ENCODE results near the gene XIAP. TPM values are rescaled to one million over a fixed set of nuclear protein-coding genes. Genes with fewer than 3 reads are reported as not detected.
A peak's percentile ranks its signal among the peaks of the same experiment; 100 is the strongest.
"Not testable (repeated sequence)": the region's sequence is repeated elsewhere in the genome, so short reads cannot be mapped to it uniquely, and the experiment has no call there.

XIAP gene
- total RNA-seq, 8 experiments from 2014 or later, result 27.4 to 66.2 (median 38.7) TPM

DNA sequence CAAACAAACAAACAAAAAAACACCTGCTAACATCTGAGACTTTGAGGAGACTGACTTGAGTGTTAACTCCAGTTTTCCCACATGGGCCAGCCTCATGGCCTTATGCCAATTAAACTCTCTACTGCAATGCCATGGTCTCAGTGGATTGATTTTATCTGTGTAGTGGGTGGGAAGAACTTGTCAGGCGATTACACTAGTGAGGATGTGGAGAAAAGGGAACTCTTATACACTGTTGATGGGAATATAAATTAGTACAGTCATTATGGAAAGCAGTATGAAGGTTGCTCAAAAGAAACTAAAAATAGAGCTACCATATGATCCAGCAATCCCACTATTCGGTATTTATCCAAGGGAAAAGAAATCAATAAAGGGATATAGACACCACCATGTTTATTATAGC, 12.8 kb upstream of the XIAP start:
- in situ Hi-C loops (cut with MboI; ENCODE audit: low pct_unique_long_range_greater_than_20kb in 2 of 9, low sequenced_read_pairs in 9 of 9, unreplicated experiment in 9 of 9), result no loop called here
- H3K27ac ChIP-seq, result no peak overlapping the region
- 40% methylated on average over 1 of the region's 2 CpGs; no CpG with 5 or more reads in 9 of the 10 experiments for WGBS, 10 experiments
- ATAC-seq (replicated peaks in 6 of 8), result no peak
- H3K4me1 ChIP-seq (replicated peaks in 1 of 2), result no peaks in the 10 kb centered on the region
- no peak overlapping the region for H3K4me3 ChIP-seq

DNA sequence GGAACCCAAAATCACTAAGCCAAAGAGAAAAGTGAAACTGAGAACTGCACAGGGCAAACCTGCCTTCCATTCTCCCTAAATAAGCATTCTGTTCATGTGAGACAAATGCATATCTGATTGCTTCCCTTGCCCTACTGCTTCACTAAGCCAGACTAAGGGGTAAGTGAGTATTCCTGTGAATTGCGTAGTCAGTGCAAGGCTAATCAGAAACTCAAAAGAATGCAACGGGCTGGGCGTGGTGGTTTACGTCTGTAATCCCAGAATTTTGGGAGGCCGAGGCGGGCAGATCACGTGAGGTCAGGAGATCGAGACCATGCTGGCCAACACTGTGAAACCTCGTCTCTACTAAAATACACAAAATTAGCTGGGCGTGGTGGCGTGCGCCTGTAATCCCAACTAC, 10.8 kb upstream of the XIAP start:
- 73 to 93% methylated on average over 7 to 9 of the region's 12 CpGs; no CpG with 5 or more reads in 8 of the 10 experiments for WGBS, 10 experiments
- Histone ChIP-seq H3K4me3 (no peak overlapping the region), H3K27ac (no peak overlapping the region), H3K4me1 (replicated peaks in 1 of 2) (no peaks in the 10 kb centered on the region)
- no peak for ATAC-seq (replicated peaks in 6 of 8)
- in situ Hi-C loops (cut with MboI; ENCODE audit: low pct_unique_long_range_greater_than_20kb in 2 of 9, low sequenced_read_pairs in 9 of 9, unreplicated experiment in 9 of 9), result no loop called here

DNA sequence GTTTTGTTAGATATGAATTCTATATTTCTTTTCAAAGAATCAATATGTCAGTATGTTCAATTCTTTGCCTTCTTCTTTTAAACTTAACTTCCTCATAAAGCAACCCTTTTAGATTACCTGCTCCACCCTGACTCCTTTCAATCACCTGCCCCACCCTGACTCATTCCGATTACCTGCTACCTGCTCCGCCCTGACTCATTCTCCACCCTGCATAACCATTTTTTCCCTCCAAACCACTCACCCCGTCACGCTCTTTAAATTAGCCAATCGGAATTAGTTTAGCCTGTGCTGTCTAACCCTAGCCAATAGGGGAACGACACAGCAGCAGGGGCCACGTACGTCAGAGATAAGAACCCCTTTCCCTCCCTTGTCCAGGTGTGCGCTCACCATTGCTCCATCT, 9.9 kb upstream of the XIAP start:
- H3K4me3 ChIP-seq; H3K27ac ChIP-seq; H3K4me1 ChIP-seq (replicated peaks in 1 of 2); in situ Hi-C loops (cut with MboI; ENCODE audit: low pct_unique_long_range_greater_than_20kb in 2 of 9, low sequenced_read_pairs in 9 of 9, unreplicated experiment in 9 of 9); ATAC-seq (replicated peaks in 6 of 8): not testable (repeated sequence)
- whole genome bisulfite sequencing, 10 experiments, result 15 to 100% (median 72%) methylated on average over 2 to 7 of the region's 9 CpGs; no CpG with 5 or more reads in 4 of the 10 experiments

DNA sequence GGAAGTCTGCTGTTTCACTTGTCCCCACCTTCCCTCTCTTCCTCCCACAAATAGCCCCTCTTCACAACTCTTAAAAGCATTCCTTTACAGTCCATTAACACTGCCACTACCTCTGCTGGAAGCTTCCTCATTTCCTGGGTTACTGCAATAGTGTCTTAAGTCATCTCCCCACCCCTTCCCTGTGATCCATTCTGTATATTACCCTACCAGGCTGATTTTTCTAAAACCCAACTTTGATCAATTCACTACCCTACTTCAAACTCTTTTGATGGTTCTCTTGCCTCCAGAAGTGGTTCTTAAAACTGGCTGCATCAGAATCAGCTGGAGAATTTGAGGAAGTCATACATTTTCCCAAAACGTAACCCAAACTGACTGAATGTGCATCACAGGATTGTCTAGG, 8.8 kb upstream of the XIAP start:
- no peak overlapping the region for H3K27ac ChIP-seq
- 30 to 100% (median 40%) methylated on average over 1 of the region's 1 CpG; no CpG with 5 or more reads in 5 of the 10 experiments for WGBS, 10 experiments
- ATAC-seq (replicated peaks in 6 of 8), result no peak
- in situ Hi-C loops (cut with MboI; ENCODE audit: low pct_unique_long_range_greater_than_20kb in 2 of 9, low sequenced_read_pairs in 9 of 9, unreplicated experiment in 9 of 9), result no loop called here
- no peak overlapping the region for H3K4me3 ChIP-seq
- H3K4me1 ChIP-seq (replicated peaks in 1 of 2), result no peaks in the 10 kb centered on the region

DNA sequence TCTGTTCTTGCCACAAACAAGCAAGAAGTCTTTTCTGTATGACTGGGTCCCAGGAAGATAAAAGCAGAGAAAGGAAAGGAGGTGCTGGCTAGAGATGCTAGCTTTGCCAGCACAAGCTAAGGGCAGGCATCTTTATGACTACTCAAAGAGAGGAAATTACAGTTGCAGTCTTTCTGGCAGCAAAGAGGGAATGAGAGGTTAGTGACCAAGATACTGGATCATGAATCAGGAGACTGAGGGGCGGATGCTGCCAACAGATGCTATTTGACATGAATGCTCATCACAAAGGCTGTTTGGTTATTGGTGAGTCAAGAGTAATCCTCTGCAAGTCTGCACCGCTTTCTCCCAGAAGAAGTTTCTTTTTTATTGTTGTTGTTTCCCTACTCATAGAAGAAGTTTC, 5.5 kb upstream of the XIAP start:
- Histone ChIP-seq H3K4me1 (replicated peaks in 1 of 2) (peaks cover 0 to 3% of the 10 kb centered on the region in 2 donors), H3K27ac (no peak overlapping the region), H3K4me3 (no peak overlapping the region)
- 0 to 100% (median 88%) methylated on average over 1 of the region's 2 CpGs; no CpG with 5 or more reads in 7 of the 10 experiments for WGBS, 10 experiments
- no peak for ATAC-seq (replicated peaks in 6 of 8)
- in situ Hi-C loops (cut with MboI; ENCODE audit: low pct_unique_long_range_greater_than_20kb in 2 of 9, low sequenced_read_pairs in 9 of 9, unreplicated experiment in 9 of 9), result no loop called here

DNA sequence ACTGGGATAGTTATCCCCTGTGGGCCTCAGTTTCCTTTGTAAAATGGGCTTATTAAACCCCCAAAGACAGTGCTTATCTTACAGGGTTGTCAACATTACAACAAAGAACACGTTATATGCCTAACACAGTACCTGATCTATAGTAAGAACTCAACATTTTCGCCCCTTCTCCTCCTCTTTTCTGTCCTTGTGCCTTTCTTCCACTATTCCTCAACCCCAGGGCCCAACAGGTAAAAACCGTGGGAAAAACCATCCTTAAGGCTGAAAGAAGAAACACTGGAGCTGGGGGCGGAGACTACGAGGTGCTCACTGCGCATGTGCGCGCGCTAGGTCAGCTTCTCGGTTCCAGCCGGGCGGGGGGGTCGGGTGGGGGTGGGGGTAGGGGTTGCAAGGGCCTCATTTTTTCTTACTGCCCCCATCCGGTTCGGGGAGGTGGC, 426 bp upstream of the XIAP start:
- 0 to 10% (median 0%) methylated on average over 1 to 3 of the region's 15 CpGs; no CpG with 5 or more reads in 7 of the 10 experiments for WGBS, 10 experiments
- H3K4me3 ChIP-seq, result peak overlapping the region; percentile 45 to 94 (median 56)
- H3K4me1 ChIP-seq (replicated peaks in 1 of 2), result peaks cover 0 to 3% of the 10 kb centered on the region in 2 donors
- in situ Hi-C loops (cut with MboI; ENCODE audit: low pct_unique_long_range_greater_than_20kb in 2 of 9, low sequenced_read_pairs in 9 of 9, unreplicated experiment in 9 of 9), result no loop called here
- ATAC-seq (replicated peaks in 6 of 8), result no peak
- peak overlapping the region; percentile 95 to 98 for H3K27ac ChIP-seq

DNA sequence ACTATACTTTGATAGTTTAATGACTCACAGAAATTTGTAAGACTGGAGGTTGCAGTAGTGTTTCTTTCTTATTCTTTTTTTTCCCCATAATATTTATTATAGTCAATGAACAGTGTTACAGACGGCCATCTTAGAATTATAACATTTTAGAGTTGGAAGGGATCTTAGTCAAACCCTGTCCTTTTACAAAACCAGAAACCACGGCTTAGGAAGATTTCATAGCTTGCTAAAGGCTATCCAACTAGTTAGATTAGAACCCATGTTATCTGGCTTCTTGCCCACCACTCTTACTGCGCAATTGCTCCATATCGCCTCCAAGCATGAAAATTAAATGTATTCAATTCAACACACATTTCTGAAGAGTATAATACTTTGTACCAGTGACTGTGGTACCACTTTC, 1.1 kb downstream of the XIAP start:
- no peak for ATAC-seq (replicated peaks in 6 of 8)
- in situ Hi-C loops (cut with MboI; ENCODE audit: low pct_unique_long_range_greater_than_20kb in 2 of 9, low sequenced_read_pairs in 9 of 9, unreplicated experiment in 9 of 9), result no loop called here
- Histone ChIP-seq H3K4me3 (peak overlapping the region; percentile 45 to 94 (median 56)), H3K27ac (peak overlapping the region; percentile 95 to 98), H3K4me1 (replicated peaks in 1 of 2) (peaks cover 0 to 3% of the 10 kb centered on the region in 2 donors)
- 0 to 40% (median 4%) methylated on average over 1 to 4 of the region's 4 CpGs; no CpG with 5 or more reads in 6 of the 10 experiments for WGBS, 10 experiments

DNA sequence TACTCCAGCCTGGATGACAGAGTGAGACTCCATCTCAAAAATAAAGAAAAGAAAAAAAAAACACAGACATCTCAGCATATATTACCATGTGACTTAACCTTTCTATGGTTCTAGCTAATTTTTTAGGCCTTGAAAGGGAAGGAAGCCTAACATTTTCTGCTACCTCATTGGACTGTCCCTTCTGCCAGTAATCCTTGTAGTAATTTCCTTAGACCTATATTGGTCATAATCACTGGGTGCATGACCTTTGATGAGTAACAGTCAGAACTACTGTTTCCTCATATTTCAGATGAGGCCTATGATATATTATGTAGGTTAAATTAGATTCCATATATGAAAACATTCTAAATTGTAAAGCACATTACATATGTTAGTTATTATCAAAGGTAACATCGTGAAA, 9.6 kb downstream of the XIAP start:
- in situ Hi-C loops (cut with MboI; ENCODE audit: low pct_unique_long_range_greater_than_20kb in 2 of 9, low sequenced_read_pairs in 9 of 9, unreplicated experiment in 9 of 9), result no loop called here
- ATAC-seq (replicated peaks in 6 of 8), result peak in 2 of 8 experiments; percentile 38 to 56
- Histone ChIP-seq H3K4me3 (no peak overlapping the region), H3K4me1 (replicated peaks in 1 of 2) (no peaks in the 10 kb centered on the region), H3K27ac (no peak overlapping the region)
- WGBS, 10 experiments, result 29 to 43% methylated on average over 1 of the region's 1 CpG; no CpG with 5 or more reads in 8 of the 10 experiments

DNA sequence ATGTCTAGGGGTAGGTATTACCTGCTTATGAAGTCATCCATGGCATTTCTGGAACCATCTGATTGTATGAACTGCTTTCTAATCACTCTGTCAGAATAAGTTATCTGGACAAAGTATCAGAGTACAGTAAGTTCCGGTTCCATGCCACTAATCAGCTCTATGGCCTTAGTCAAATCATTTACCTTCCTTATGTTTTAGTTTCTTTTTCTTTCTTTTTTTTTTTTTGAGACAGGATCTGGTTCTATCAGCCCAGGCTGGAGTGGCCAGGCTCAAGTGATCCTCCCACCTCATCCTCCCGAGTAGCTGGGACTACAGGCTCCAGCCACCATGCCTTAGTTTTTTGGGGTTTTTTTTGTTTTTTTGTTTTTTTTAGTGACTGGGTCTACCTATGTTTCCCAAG, 11.5 kb downstream of the XIAP start:
- H3K27ac ChIP-seq, result no peak overlapping the region
- in situ Hi-C loops (cut with MboI; ENCODE audit: low pct_unique_long_range_greater_than_20kb in 2 of 9, low sequenced_read_pairs in 9 of 9, unreplicated experiment in 9 of 9), result no loop called here
- no peak overlapping the region for H3K4me3 ChIP-seq
- no peak for ATAC-seq (replicated peaks in 6 of 8)
- no peaks in the 10 kb centered on the region for H3K4me1 ChIP-seq (replicated peaks in 1 of 2)
- 20 to 100% (median 100%) methylated on average over 1 to 2 of the region's 2 CpGs; no CpG with 5 or more reads in 4 of the 10 experiments for WGBS, 10 experiments

DNA sequence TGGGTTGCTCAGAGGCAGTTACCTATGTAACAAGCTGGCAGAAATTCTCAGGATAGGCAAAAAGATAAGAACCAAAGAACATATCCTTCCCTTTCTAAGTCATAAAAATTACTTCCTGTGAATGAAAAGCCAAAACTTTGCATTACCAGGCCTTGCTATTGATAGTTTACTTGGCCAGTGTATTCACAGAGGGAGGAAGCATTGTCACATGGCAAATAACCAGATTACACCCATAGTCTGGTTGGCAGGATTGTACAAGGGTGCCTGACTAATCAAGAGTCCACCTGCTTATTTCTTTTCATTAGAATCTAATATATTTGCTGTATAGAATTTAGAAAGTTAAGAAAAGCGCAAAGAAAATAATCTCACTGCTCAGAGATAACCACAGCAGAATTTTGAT, 14.1 kb downstream of the XIAP start:
- H3K27ac ChIP-seq, result no peak overlapping the region
- H3K4me3 ChIP-seq, result no peak overlapping the region
- 46 to 100% (median 100%) methylated on average over 1 of the region's 1 CpG; no CpG with 5 or more reads in 6 of the 10 experiments for WGBS, 10 experiments
- H3K4me1 ChIP-seq (replicated peaks in 1 of 2), result no peaks in the 10 kb centered on the region
- no peak for ATAC-seq (replicated peaks in 6 of 8)
- in situ Hi-C loops (cut with MboI; ENCODE audit: low pct_unique_long_range_greater_than_20kb in 2 of 9, low sequenced_read_pairs in 9 of 9, unreplicated experiment in 9 of 9), result no loop called here

DNA sequence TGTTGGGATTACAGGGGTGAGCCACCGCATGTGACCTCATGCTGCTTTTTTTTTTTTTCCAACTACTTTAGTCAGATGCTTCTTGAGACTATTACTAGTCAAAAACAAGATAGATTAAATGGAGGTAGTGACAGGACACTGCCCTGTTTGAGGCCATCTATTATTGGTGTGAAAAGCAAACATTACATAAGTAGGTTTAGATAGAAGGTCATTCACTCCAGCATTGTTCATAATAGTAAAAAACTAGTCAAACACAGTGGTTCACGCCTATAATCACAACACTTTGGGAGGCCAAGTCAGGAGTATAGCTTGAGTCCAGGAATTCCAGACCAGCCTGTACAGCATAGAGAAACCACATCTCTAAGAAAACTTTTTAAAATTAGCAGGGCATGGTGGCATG, 16.3 kb downstream of the XIAP start:
- Histone ChIP-seq H3K27ac (no peak overlapping the region), H3K4me1 (replicated peaks in 1 of 2) (no peaks in the 10 kb centered on the region), H3K4me3 (no peak overlapping the region)
- in situ Hi-C loops (cut with MboI; ENCODE audit: low pct_unique_long_range_greater_than_20kb in 2 of 9, low sequenced_read_pairs in 9 of 9, unreplicated experiment in 9 of 9), result no loop called here
- ATAC-seq (replicated peaks in 6 of 8), result no peak
- 68% methylated on average over 2 of the region's 2 CpGs; no CpG with 5 or more reads in 9 of the 10 experiments for WGBS, 10 experiments

DNA sequence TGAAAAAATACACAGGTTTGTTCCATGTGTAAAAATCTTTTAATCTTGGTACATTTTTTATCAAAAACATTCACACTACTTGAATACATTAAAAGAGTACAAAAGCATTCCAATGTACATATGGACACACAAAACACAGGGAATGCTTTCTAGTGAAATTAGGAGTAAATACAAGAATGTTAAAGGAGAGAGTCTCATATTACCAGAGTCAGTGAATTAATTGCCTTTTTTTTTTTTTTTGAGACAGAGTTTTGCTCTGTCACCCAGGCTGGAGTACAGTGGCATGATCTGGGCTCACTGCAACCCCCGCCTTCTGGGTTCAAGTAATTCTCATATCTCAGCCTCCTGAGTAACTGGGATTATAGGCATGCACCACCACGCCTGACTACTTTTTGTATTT, 17.0 kb downstream of the XIAP start:
- no peaks in the 10 kb centered on the region for H3K4me1 ChIP-seq (replicated peaks in 1 of 2)
- 80% methylated on average over 1 of the region's 2 CpGs; no CpG with 5 or more reads in 9 of the 10 experiments for WGBS, 10 experiments
- H3K27ac ChIP-seq, result no peak overlapping the region
- no peak for ATAC-seq (replicated peaks in 6 of 8)
- in situ Hi-C loops (cut with MboI; ENCODE audit: low pct_unique_long_range_greater_than_20kb in 2 of 9, low sequenced_read_pairs in 9 of 9, unreplicated experiment in 9 of 9), result no loop called here
- H3K4me3 ChIP-seq, result no peak overlapping the region

DNA sequence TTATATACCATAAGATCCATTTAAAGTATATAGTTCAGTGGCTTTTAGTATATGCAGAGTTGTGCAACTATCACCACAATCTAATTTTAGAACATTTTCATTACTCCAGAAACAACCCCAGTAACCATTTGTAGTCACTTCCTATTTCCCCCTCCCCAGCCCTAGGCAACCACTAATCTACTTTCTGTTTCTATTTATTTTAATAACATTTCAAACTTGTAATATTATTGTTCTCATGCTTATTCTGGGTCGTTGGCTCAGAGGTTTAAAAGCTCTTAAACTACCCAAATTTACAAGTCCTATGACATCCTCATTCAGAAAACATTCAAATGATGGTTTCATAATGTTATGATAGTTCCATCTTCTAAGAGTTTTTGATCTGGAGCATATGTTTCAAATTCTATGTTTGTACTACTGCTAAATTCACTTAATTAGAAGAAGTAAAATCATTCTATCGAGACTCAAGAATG, 18.4 kb downstream of the XIAP start:
- WGBS, 10 experiments, result 0 to 100% (median 40%) methylated on average over 1 to 2 of the region's 2 CpGs; no CpG with 5 or more reads in 2 of the 10 experiments
- H3K27ac ChIP-seq, result no peak overlapping the region
- in situ Hi-C loops (cut with MboI; ENCODE audit: low pct_unique_long_range_greater_than_20kb in 2 of 9, low sequenced_read_pairs in 9 of 9, unreplicated experiment in 9 of 9), result no loop called here
- no peaks in the 10 kb centered on the region for H3K4me1 ChIP-seq (replicated peaks in 1 of 2)
- no peak overlapping the region for H3K4me3 ChIP-seq
- ATAC-seq (replicated peaks in 6 of 8), result peak in 3 of 8 experiments; percentile 31 to 66 (median 48)

DNA sequence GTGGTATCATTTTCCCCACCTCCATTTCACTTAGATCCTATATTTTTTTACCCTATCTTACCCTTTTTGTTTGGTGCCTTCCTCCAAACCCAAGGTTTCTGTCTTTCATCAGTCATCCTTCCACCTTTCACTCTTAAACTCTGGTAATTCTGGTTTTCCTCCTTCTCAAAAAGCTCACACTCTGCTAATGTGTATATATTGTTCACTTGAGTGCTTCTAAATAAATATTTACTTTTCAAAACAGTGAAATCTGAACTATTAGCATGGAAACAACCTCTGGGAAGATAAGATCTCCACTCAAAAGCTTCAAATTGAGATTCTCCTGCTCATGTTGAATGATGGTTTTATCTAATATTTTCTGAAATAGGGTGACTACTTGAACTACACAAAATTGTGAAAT, 21.5 kb downstream of the XIAP start:
- no peak overlapping the region for H3K27ac ChIP-seq
- no peak overlapping the region for H3K4me3 ChIP-seq
- no peak for ATAC-seq (replicated peaks in 6 of 8)
- no peaks in the 10 kb centered on the region for H3K4me1 ChIP-seq (replicated peaks in 1 of 2)
- in situ Hi-C loops (cut with MboI; ENCODE audit: low pct_unique_long_range_greater_than_20kb in 2 of 9, low sequenced_read_pairs in 9 of 9, unreplicated experiment in 9 of 9), result no loop called here
